Measurements from ENCODE around the gene IL16.

DNA sequence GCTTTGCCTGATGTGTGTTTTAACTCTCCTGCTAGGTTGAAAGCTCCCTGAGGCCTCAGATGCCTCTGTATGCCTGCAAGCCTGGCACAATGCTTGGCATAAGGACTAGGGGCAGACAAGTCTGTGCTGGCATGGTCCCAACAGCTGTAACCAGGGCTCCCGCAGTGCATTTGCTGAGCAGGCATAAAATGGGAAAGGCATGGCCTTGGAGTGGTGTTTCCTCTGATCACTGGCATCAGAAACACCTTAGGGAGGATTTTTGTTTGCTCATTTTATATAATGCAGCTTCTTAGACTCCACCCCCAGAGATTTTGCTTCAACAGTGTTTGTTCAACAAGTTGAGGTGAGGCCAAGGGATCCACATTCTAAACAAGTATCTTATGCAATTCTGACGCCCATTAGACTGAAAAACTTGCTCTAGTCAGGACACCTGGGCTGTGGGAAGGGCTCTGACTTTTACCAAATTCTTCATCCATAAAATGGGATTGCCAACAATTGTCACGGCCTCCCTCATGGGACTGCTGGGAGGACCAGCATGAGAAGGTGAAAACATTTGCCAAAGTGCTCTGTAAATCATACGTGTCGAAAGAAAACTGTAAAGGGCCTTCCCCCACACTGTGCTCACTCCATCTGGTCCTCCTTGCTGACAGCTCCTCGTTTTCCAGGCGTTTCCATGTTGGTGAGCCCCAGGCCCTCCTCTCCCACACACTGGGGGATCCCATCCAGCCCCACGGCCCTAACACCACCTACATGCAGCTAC is 84.2 kb downstream of the IL16 start:
- TF ChIP-seq, protein P1, sequence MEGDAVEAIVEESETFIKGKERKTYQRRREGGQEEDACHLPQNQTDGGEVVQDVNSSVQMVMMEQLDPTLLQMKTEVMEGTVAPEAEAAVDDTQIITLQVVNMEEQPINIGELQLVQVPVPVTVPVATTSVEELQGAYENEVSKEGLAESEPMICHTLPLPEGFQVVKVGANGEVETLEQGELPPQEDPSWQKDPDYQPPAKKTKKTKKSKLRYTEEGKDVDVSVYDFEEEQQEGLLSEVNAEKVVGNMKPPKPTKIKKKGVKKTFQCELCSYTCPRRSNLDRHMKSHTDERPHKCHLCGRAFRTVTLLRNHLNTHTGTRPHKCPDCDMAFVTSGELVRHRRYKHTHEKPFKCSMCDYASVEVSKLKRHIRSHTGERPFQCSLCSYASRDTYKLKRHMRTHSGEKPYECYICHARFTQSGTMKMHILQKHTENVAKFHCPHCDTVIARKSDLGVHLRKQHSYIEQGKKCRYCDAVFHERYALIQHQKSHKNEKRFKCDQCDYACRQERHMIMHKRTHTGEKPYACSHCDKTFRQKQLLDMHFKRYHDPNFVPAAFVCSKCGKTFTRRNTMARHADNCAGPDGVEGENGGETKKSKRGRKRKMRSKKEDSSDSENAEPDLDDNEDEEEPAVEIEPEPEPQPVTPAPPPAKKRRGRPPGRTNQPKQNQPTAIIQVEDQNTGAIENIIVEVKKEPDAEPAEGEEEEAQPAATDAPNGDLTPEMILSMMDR (IDR thresholded peaks at IDR 0.05; ENCODE audit: poor library complexity, severe bottlenecking), result no peak
- TF ChIP-seq TAF1 (IDR thresholded peaks at IDR 0.05; ENCODE audit: low read depth) (no peak), RAD21 (conservative IDR thresholded peaks at IDR 0.05) (no peak)

Data from neural cell (in vitro differentiated cells).